Ammon's horn (tissue), 1 donor: Measurements from ENCODE around the gene FEZ2.
"Not testable (repeated sequence)": the region's sequence is repeated elsewhere in the genome, so short reads cannot be mapped to it uniquely, and the experiment has no call there.

Experiments used
- DNase-seq: peaks from one replicate; pipeline ENCODE4 v3.0.0-alpha.2; 2016; ENCODE audit warnings: low spot score

FEZ2 gene

GRCh38 chr2:36597532-36598377, at the start of gene FEZ2:
Gene FEZ2, minus strand, starts transcription at chr2:36598168. Its CDS starts 26 bp downstream, at chr2:36598142.
- DNase-seq = peak; percentile 78

DNA sequence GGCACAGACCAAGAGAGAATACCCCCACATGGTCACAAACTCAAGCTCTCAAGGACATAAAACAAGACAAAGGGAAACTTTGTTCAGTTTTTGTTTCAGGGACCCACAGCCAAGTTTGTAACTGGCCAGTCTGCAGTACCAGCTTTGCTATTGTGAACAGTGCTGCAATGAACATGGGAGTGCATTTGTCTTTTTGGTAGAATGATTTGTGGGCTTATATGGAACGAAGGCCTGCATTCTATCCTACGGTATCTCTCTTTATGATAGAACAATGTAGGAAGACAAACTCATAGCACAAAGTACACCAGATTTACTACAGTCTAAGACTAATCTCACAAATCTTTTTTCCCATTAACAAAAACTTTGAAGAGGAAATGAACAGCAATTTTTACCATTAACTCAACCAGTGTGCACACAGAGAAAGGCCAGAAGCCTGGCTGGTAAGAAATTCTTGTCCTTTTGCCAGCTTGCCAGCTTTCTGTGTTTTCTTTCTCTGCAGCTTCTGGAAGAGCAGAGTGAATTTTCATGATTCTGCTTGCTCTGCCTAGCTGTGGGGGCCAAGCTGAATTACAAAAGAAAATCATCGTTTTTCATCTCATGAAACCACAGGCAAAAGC, 37.1 kb upstream of the FEZ2 start:
- peak; percentile 20 for DNase-seq

DNA sequence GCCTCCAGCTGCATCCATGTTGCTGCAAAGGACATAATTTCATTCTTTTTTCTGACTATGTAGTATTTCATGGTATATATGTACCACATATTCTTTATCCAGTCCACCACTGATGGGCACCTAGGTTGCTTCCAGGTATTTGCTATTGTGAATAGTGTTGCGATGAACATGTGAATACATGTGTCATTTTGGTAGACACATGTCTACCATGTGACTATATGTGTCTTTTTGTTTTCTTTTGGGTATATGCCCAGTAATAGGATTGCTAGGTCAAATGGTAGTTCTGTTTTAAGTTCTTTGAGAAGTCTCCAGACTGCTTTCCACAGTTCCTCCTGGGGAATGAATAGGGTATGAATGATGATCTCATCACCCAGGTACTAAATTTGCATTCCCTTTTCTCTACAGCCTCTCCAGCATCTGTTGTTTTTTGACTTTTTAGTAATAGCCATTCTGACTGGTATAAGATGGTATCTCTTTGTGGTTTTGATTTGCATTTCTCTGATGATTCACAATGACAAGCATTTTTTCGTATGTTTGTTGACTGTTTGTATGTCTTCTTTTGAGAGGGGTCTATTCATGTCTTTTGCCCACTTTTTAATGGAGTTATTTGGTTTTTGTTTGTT, 35.6 kb upstream of the FEZ2 start:
- no peak for DNase-seq

- DNase-seq = no peak
Observed at GRCh38 chr2:36626756-36627155, 28.8 kb upstream of the FEZ2 start.

DNA sequence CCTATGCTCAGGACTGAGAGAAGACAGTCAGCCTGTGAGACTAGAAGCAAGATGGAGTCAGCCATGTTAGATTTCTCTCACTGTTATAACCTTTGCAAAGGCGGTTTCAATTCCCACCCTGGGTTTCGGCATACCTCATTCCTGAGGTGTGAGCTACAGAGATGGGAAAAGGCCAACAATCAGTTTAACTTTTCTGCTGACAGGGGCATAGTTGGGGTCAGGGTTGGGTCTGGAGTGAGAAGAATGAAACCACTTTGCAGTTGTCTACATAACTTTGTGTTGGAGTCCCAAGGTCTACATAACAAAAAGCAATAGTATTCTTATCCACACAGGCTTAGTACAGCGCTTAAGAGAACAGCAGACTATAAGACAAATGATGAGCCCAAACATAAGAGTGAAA, 28.1 kb upstream of the FEZ2 start:
- DNase-seq = no peak

- DNase-seq = no peak
Observed at GRCh38 chr2:36625304-36625703, 27.3 kb upstream of the FEZ2 start.

- DNase-seq = no peak
Observed at GRCh38 chr2:36620321-36620720, 22.4 kb upstream of the FEZ2 start.

- peak; percentile 46 for DNase-seq
Observed at GRCh38 chr2:36618381-36618780, 20.4 kb upstream of the FEZ2 start.

DNA sequence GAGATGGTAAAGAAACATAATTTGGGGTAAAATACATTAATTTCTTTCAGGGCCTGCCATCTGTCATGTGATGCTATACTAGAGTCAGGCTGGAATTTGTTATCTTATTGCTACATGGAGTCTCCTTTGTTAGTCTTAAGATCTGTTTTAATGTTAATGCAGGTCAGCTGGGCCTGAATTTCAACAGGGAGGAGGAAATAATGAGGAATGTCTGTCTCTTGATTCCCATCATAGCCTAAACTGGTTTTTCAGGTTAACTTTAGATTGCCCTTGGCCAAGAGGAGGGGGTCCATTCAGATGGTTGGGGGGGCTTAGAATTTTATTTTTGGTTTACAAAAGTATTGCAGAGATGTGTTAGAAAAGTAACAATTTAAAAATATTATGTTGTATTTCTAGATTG, 19.0 kb upstream of the FEZ2 start:
- DNase-seq = no peak

- DNase-seq = no peak
Observed at GRCh38 chr2:36615222-36615621, 17.3 kb upstream of the FEZ2 start.

- no peak for DNase-seq
Observed at GRCh38 chr2:36613801-36614200, 15.8 kb upstream of the FEZ2 start.

GRCh38 chr2:36611316-36611990, 13.5 kb upstream of the FEZ2 start:
- DNase-seq = no peak

DNA sequence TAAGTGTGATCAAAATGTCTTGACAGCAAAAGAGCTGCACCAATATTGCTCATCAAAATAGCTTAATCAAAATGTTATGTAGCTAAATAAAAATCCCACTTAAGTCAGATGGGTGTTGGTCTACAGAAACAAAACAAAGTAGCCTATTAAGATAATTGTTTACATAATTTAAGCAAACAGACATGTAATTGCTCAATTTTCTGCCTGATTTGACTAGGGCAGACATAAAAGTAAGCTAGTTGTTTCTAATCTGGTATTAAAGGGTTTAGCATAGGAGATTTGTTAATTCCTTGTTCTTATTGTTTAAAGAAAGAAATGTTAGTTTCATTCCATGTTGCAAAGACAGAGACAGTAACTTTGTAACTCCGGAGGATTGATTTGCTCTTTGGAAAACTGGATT, 11.5 kb upstream of the FEZ2 start:
- no peak for DNase-seq

GRCh38 chr2:36607947-36608346, 10.0 kb upstream of the FEZ2 start:
- no peak for DNase-seq

DNA sequence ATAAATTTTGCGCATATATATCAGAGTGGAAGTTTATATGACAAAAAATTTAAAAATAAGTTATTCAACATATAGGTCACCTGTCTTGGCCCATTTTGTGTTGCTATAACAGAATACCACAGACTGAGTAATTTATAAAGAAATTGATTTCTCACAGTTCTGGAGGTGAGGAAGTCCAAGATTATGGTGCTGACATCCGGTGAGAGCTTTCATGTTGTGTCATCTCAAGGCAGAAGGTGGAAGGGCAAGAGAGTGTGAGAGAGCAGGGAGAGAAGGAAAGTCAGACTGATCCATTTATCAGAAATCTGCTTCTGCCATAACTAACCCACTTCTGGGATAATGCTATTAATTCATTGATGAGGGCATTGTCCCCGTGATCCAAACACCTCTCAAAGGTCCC, 9.0 kb upstream of the FEZ2 start:
- no peak for DNase-seq

DNA sequence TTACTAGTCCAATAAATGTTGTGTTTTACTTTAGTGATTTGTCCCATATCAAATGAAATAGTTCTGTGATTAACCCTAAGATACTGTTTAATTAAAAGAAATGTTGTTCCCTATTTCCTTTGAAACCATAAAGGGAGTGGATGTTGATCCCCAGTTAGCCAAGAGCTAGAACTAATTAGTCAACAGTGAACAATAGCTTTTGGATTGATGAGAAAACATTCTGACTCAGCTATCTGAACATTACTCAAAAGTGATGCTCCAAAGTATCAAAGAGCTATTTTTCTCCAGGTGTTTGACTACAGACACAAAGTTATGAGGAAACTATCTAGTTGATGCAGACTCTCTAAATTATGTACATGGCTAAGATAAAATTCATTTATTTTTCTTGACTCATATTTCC, 7.3 kb upstream of the FEZ2 start:
- no peak for DNase-seq

GRCh38 chr2:36603629-36604028, 5.7 kb upstream of the FEZ2 start:
- not testable (repeated sequence) for DNase-seq

DNA sequence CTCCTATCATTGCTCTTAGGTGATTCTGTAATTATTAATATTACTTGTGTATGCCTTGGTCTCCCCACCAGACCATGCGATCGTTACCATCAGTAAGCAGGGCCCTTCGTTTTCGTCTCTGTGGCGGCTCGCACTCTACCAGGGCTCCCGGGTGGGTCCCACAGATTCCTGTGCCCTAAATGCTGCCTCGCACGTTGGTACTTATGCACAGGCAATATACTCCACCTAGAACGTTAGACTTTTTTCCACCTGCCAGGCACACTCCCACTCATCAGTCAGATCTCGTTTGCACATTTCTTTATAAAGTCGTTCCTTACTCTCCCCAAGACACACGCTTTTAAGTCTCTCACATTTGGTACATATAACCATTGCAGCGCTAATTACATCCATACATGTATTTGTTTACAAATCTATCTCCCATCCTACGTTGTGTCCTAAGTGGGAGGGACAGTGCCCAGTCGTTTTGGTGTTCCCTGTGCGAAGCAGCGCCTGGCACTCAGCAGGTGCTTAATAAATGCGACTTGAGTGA, 901 bp downstream of the FEZ2 start:
- no peak for DNase-seq

DNA sequence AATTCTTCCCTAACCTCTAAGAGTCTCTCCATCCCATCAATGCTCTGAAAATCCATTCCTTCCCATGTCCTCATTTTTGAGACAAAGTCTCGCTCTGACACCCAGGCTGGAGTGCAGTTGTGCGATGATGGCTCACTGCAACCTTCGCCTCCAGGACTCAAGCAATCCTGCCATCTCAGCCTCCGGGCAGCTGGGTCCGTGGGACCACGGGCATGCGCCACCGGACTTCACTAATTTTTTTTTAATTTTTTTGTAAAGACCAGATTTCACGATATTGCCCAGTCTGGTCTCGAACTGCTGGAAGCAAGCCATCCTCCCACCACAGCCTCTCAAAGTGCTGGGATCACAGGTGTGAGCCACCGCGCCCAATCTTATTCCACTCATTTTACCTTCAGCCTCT, 1.6 kb downstream of the FEZ2 start:
- DNase-seq = no peak

GRCh38 chr2:36594849-36595248, 3.1 kb downstream of the FEZ2 start:
- DNase-seq = no peak

GRCh38 chr2:36589230-36589630, 8.7 kb downstream of the FEZ2 start:
- DNase-seq = peak; percentile 41

DNA sequence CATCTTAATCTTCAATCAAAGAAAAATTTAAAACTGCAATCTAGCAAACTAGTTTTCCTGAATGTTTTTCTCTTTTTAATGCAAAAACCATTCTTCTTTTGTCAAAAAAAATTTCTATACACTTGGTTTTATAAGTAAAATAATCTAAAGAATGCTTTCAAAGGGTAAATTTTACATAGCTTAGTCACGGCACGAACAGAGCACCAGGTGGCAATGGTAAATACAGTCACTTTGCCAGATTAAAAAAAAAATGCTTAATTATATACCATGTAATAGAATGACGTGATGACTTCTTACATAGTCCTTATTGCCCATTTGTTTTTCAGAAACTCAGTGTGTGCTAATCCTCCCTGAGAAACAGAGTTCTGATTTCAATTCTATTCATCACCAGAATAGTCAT, 10.4 kb downstream of the FEZ2 start:
- DNase-seq = no peak
